ENCODE data around the gene PALS1. TPM values are rescaled to one million over a fixed set of nuclear protein-coding genes. Genes with fewer than 3 reads are reported as not detected.

The PALS1 gene
- total RNA-seq: 1 to 10 TPM; 5.1 to 5.5 TPM

- peak within 1 kb of the TSS; percentile 82 for H3K27ac Mint-ChIP-seq
- H3K4me3 Mint-ChIP-seq: peak within 1 kb of the TSS; percentile 84
- DNase-seq: no peak
- POLR2A ChIA-PET: no interaction called here
- no peaks in the 10 kb centered on the region for H3K36me3 Mint-ChIP-seq (ENCODE audit: low read depth)
- peaks cover 18% of the 10 kb centered on the region for H3K27me3 Mint-ChIP-seq (ENCODE audit: low read depth)
- H3K4me1 Mint-ChIP-seq (ENCODE audit: low read depth): peaks cover 16% of the 10 kb centered on the region
- no peaks in the 10 kb centered on the region for H3K9me3 Mint-ChIP-seq (ENCODE audit: insufficient read depth)
- CTCF ChIA-PET: interaction anchor here (0.9 to 1.2 kb wide), 2 partner anchors 44 to 118 kb away, joined by 3 to 4 read pairs; partner anchors contain the start of genes ATP6V1D and EIF2S1
- peak; percentile 66 for ATAC-seq
Measured at GRCh38 chr14:67241411-67242167, at the start of gene PALS1. PALS1 (plus strand) TSS chr14:67241435; CDS start chr14:67279171, 37,736 bp downstream.

GRCh38 chr14:67191768-67192290 is 49.4 kb upstream of the PALS1 start:
- DNase-seq (no peak), ATAC-seq (no peak)
- ChIA-PET CTCF (interaction anchor here (0.8 to 1.0 kb wide), 2 partner anchors 21 to 26 kb away, joined by 3 read pairs; no protein-coding TSS in a partner anchor), POLR2A (interaction anchor here (0.7 to 1.0 kb wide), 2 partner anchors 10 to 93 kb away, joined by 3 read pairs; no protein-coding TSS in a partner anchor)
- no peaks in the 10 kb centered on the region for H3K9me3 Mint-ChIP-seq (ENCODE audit: insufficient read depth)
- no peak overlapping the region for H3K4me3 Mint-ChIP-seq
- H3K27me3 Mint-ChIP-seq (ENCODE audit: low read depth): no peaks in the 10 kb centered on the region
- H3K4me1 Mint-ChIP-seq (ENCODE audit: low read depth): peaks cover 14% of the 10 kb centered on the region
- H3K36me3 Mint-ChIP-seq (ENCODE audit: low read depth): no peaks in the 10 kb centered on the region
- no peak overlapping the region for H3K27ac Mint-ChIP-seq

- H3K9me3 Mint-ChIP-seq (ENCODE audit: insufficient read depth): no peaks in the 10 kb centered on the region
- DNase-seq (no peak), ATAC-seq (no peak)
- H3K27me3 Mint-ChIP-seq (ENCODE audit: low read depth): no peaks in the 10 kb centered on the region
- no peak overlapping the region for H3K27ac Mint-ChIP-seq
- ChIA-PET CTCF (interaction anchor here (0.8 to 1.0 kb wide), 2 partner anchors 22 to 26 kb away, joined by 3 read pairs; no protein-coding TSS in a partner anchor), POLR2A (no interaction called here)
- H3K36me3 Mint-ChIP-seq (ENCODE audit: low read depth): no peaks in the 10 kb centered on the region
- peaks cover 19% of the 10 kb centered on the region for H3K4me1 Mint-ChIP-seq (ENCODE audit: low read depth)
- H3K4me3 Mint-ChIP-seq: no peak overlapping the region
Measured at GRCh38 chr14:67192366-67192765, 48.9 kb upstream of the PALS1 start.

- Mint-ChIP-seq H3K4me1 (ENCODE audit: low read depth) (peaks cover 17% of the 10 kb centered on the region), H3K36me3 (ENCODE audit: low read depth) (no peaks in the 10 kb centered on the region), H3K27ac (no peak overlapping the region), H3K9me3 (ENCODE audit: insufficient read depth) (no peaks in the 10 kb centered on the region), H3K4me3 (no peak overlapping the region), H3K27me3 (ENCODE audit: low read depth) (no peaks in the 10 kb centered on the region)
- DNase-seq (no peak), ATAC-seq (no peak)
- POLR2A ChIA-PET: no interaction called here
- CTCF ChIA-PET: no interaction called here
Measured at GRCh38 chr14:67195279-67195678, 46.0 kb upstream of the PALS1 start.

- no peak overlapping the region for H3K4me3 Mint-ChIP-seq
- H3K4me1 Mint-ChIP-seq (ENCODE audit: low read depth): peaks cover 17% of the 10 kb centered on the region
- H3K36me3 Mint-ChIP-seq (ENCODE audit: low read depth): no peaks in the 10 kb centered on the region
- no peak for ATAC-seq
- POLR2A ChIA-PET: no interaction called here
- H3K9me3 Mint-ChIP-seq (ENCODE audit: insufficient read depth): no peaks in the 10 kb centered on the region
- no peaks in the 10 kb centered on the region for H3K27me3 Mint-ChIP-seq (ENCODE audit: low read depth)
- DNase-seq: no peak
- CTCF ChIA-PET: interaction anchor here (0.8 to 1.2 kb wide), 2 partner anchors 9 to 161 kb away, joined by 3 read pairs; partner anchors contain the start of genes ATP6V1D and EIF2S1
- H3K27ac Mint-ChIP-seq: no peak overlapping the region
Measured at GRCh38 chr14:67199016-67199415, 42.2 kb upstream of the PALS1 start.

GRCh38 chr14:67207810-67208209 is 33.4 kb upstream of the PALS1 start:
- CTCF ChIA-PET: no interaction called here
- Mint-ChIP-seq H3K36me3 (ENCODE audit: low read depth) (no peaks in the 10 kb centered on the region), H3K27ac (no peak overlapping the region), H3K4me1 (ENCODE audit: low read depth) (no peaks in the 10 kb centered on the region), H3K4me3 (no peak overlapping the region), H3K27me3 (ENCODE audit: low read depth) (peaks cover 11% of the 10 kb centered on the region), H3K9me3 (ENCODE audit: insufficient read depth) (no peaks in the 10 kb centered on the region)
- DNase-seq: no peak
- POLR2A ChIA-PET: no interaction called here
- ATAC-seq: no peak

- Mint-ChIP-seq H3K36me3 (ENCODE audit: low read depth) (no peaks in the 10 kb centered on the region), H3K4me3 (no peak overlapping the region), H3K27ac (no peak overlapping the region), H3K4me1 (ENCODE audit: low read depth) (no peaks in the 10 kb centered on the region), H3K27me3 (ENCODE audit: low read depth) (peaks cover 2% of the 10 kb centered on the region), H3K9me3 (ENCODE audit: insufficient read depth) (no peaks in the 10 kb centered on the region)
- DNase-seq (no peak), ATAC-seq (no peak)
- CTCF ChIA-PET: no interaction called here
- POLR2A ChIA-PET: no interaction called here
Measured at GRCh38 chr14:67218126-67218525, 23.1 kb upstream of the PALS1 start.

GRCh38 chr14:67221248-67221981 is 19.8 kb upstream of the PALS1 start:
- ChIA-PET POLR2A (no interaction called here), CTCF (interaction anchor here (2.1 kb wide), 1 partner anchor 9 kb away, joined by 4 read pairs; no protein-coding TSS in a partner anchor)
- no peaks in the 10 kb centered on the region for H3K9me3 Mint-ChIP-seq (ENCODE audit: insufficient read depth)
- DNase-seq: no peak
- H3K4me3 Mint-ChIP-seq: no peak overlapping the region
- ATAC-seq: no peak
- H3K36me3 Mint-ChIP-seq (ENCODE audit: low read depth): no peaks in the 10 kb centered on the region
- H3K4me1 Mint-ChIP-seq (ENCODE audit: low read depth): no peaks in the 10 kb centered on the region
- no peak overlapping the region for H3K27ac Mint-ChIP-seq
- H3K27me3 Mint-ChIP-seq (ENCODE audit: low read depth): peaks cover 6% of the 10 kb centered on the region

GRCh38 chr14:67221982-67222328 is 19.3 kb upstream of the PALS1 start:
- no peaks in the 10 kb centered on the region for H3K9me3 Mint-ChIP-seq (ENCODE audit: insufficient read depth)
- H3K27ac Mint-ChIP-seq: no peak overlapping the region
- H3K36me3 Mint-ChIP-seq (ENCODE audit: low read depth): no peaks in the 10 kb centered on the region
- ATAC-seq: no peak
- DNase-seq: no peak
- ChIA-PET CTCF (interaction anchor here (2.1 kb wide), 1 partner anchor 8 kb away, joined by 4 read pairs; no protein-coding TSS in a partner anchor), POLR2A (interaction anchor here (0.5 kb wide), 1 partner anchor 12 kb away, joined by 3 read pairs; no protein-coding TSS in a partner anchor)
- H3K4me1 Mint-ChIP-seq (ENCODE audit: low read depth): no peaks in the 10 kb centered on the region
- peaks cover 6% of the 10 kb centered on the region for H3K27me3 Mint-ChIP-seq (ENCODE audit: low read depth)
- no peak overlapping the region for H3K4me3 Mint-ChIP-seq

GRCh38 chr14:67225523-67225922 is 15.7 kb upstream of the PALS1 start:
- POLR2A ChIA-PET: no interaction called here
- Mint-ChIP-seq H3K36me3 (ENCODE audit: low read depth) (no peaks in the 10 kb centered on the region), H3K4me3 (no peak overlapping the region), H3K27me3 (ENCODE audit: low read depth) (peaks cover 6% of the 10 kb centered on the region), H3K4me1 (ENCODE audit: low read depth) (no peaks in the 10 kb centered on the region), H3K27ac (no peak overlapping the region), H3K9me3 (ENCODE audit: insufficient read depth) (no peaks in the 10 kb centered on the region)
- CTCF ChIA-PET: no interaction called here
- DNase-seq: no peak
- no peak for ATAC-seq

- Mint-ChIP-seq H3K36me3 (ENCODE audit: low read depth) (no peaks in the 10 kb centered on the region), H3K27me3 (ENCODE audit: low read depth) (peaks cover 4% of the 10 kb centered on the region), H3K27ac (no peak overlapping the region), H3K9me3 (ENCODE audit: insufficient read depth) (no peaks in the 10 kb centered on the region), H3K4me1 (ENCODE audit: low read depth) (no peaks in the 10 kb centered on the region), H3K4me3 (no peak overlapping the region)
- ATAC-seq: no peak
- ChIA-PET POLR2A (interaction anchor here (0.6 kb wide), 1 partner anchor 1102 kb away, joined by 4 read pairs; no protein-coding TSS in a partner anchor), CTCF (interaction anchor here (0.9 kb wide), 1 partner anchor 131 kb away, joined by 3 read pairs; the partner anchor contains the start of genes ATP6V1D and EIF2S1)
- DNase-seq: no peak
Measured at GRCh38 chr14:67228325-67228984, 12.8 kb upstream of the PALS1 start.
